T47D (cell line): Measurements from ENCODE around the gene CNTN4.

Experiments
- DNase-seq, 2 experiments: peaks; one replicate each; pipeline versions ENCODE4 v3.0.0 to v3.0.0-alpha.2; 2011 to 2012; ENCODE audit warnings: low read depth in 1 of 2, low spot score in 1 of 2
- JUND ChIP-seq: IDR thresholded peaks from 2 replicates; pipeline ENCODE4 v1.6.1; 2012; ENCODE audit warnings: low read depth
- in situ Hi-C: cut with HindIII; loops from 2 replicates; pipeline ENCODE4 v1.10.0; 2016; ENCODE audit warnings: low sequenced_read_pairs, low pct_unique_long_range_greater_than_20kb

Gene CNTN4

GRCh38 chr3:2391896-2392295, 293.2 kb downstream of the CNTN4 start:
- in situ Hi-C loops = no loop called here
- no peak for TF ChIP-seq JUND
- DNase-seq = no peak

GRCh38 chr3:2392981-2393380, 294.3 kb downstream of the CNTN4 start:
- no peak for TF ChIP-seq JUND
- no peak for DNase-seq
- in situ Hi-C loops = no loop called here

- no peak for TF ChIP-seq JUND
- in situ Hi-C loops = no loop called here
- no peak for DNase-seq
These were observed 316.4 kb downstream of the CNTN4 start for GRCh38 chr3:2415083-2415482.

- no peak for TF ChIP-seq JUND
- in situ Hi-C loops = no loop called here
- peak in 1 of 2 experiments; percentile 8 for DNase-seq
These were observed 322.3 kb downstream of the CNTN4 start for GRCh38 chr3:2420919-2421318.

GRCh38 chr3:2423143-2423542, 324.5 kb downstream of the CNTN4 start:
- in situ Hi-C loops = no loop called here
- TF ChIP-seq JUND = no peak

GRCh38 chr3:2441558-2441957, 342.9 kb downstream of the CNTN4 start:
- no peak for TF ChIP-seq JUND
- in situ Hi-C loops = no loop called here
- no peak for DNase-seq

More at GRCh38 chr3:2423143-2423542, 324.5 kb downstream of the CNTN4 start:
- DNase-seq = no peak

GRCh38 chr3:2446146-2446545, 347.5 kb downstream of the CNTN4 start:
- no peak for TF ChIP-seq JUND
- in situ Hi-C loops = no loop called here
- no peak for DNase-seq

- in situ Hi-C loops = no loop called here
- TF ChIP-seq JUND = no peak
- no peak for DNase-seq
These were observed 353.6 kb downstream of the CNTN4 start for GRCh38 chr3:2452249-2452648.

- in situ Hi-C loops = no loop called here
- TF ChIP-seq JUND = no peak
- no peak for DNase-seq
These were observed 356.2 kb downstream of the CNTN4 start for GRCh38 chr3:2454865-2455264.

GRCh38 chr3:2456788-2457187, 358.1 kb downstream of the CNTN4 start:
- no peak for TF ChIP-seq JUND
- in situ Hi-C loops = no loop called here
- DNase-seq = no peak

GRCh38 chr3:2458816-2459215, 360.1 kb downstream of the CNTN4 start:
- in situ Hi-C loops = no loop called here
- no peak for TF ChIP-seq JUND
- DNase-seq = no peak

GRCh38 chr3:2465842-2466241, 367.2 kb downstream of the CNTN4 start:
- in situ Hi-C loops = no loop called here
- no peak for TF ChIP-seq JUND
- no peak for DNase-seq

GRCh38 chr3:2468816-2469215, 370.1 kb downstream of the CNTN4 start:
- TF ChIP-seq JUND = no peak
- DNase-seq = no peak
- in situ Hi-C loops = no loop called here

GRCh38 chr3:2476996-2477395, 378.3 kb downstream of the CNTN4 start:
- TF ChIP-seq JUND = no peak
- in situ Hi-C loops = no loop called here
- no peak for DNase-seq
